Nephron progenitor cell (in vitro differentiated cells): ENCODE results near the gene CLDN7.
A peak's percentile ranks its signal among the peaks of the same experiment; 100 is the strongest.

Experiments
- DNase-seq: peaks from one replicate; pipeline ENCODE4 v3.0.0; 2021
- H3K27ac Mint-ChIP-seq: 2 replicates; pipeline ENCODE4 v1.8.0; 2021; ENCODE audit warnings: mild to moderate bottlenecking, moderate library complexity, mixed read lengths
- H3K27me3 Mint-ChIP-seq: 2 replicates; pipeline ENCODE4 v1.8.0; 2021; ENCODE audit warnings: mild to moderate bottlenecking, low read depth, mixed read lengths; ENCODE audit not compliant: poor library complexity
- H3K36me3 Mint-ChIP-seq: 2 replicates; pipeline ENCODE4 v1.8.0; 2021; ENCODE audit warnings: low read depth, mixed read lengths
- H3K4me1 Mint-ChIP-seq: 2 replicates; pipeline ENCODE4 v1.8.0; 2021; ENCODE audit warnings: mixed read lengths
- H3K4me3 Mint-ChIP-seq: 2 replicates; pipeline ENCODE4 v1.8.0; 2021; ENCODE audit warnings: mild to moderate bottlenecking, moderate library complexity, mixed read lengths
- H3K9me3 Mint-ChIP-seq: 2 replicates; pipeline ENCODE4 v1.8.0; 2021; ENCODE audit warnings: mild to moderate bottlenecking, moderate library complexity, mixed read lengths
- TF ChIP-seq, protein P1 (sequence below): fragments of 200-600 bp; sonication (generic); IDR thresholded peaks from 2 replicates; pipeline ENCODE4 v1.5.0; 2021; ENCODE audit warnings: antibody characterized with exemption

CLDN7 gene

GRCh38 chr17:7237266-7237760, 25.0 kb downstream of the CLDN7 start:
- TF ChIP-seq, protein P1, sequence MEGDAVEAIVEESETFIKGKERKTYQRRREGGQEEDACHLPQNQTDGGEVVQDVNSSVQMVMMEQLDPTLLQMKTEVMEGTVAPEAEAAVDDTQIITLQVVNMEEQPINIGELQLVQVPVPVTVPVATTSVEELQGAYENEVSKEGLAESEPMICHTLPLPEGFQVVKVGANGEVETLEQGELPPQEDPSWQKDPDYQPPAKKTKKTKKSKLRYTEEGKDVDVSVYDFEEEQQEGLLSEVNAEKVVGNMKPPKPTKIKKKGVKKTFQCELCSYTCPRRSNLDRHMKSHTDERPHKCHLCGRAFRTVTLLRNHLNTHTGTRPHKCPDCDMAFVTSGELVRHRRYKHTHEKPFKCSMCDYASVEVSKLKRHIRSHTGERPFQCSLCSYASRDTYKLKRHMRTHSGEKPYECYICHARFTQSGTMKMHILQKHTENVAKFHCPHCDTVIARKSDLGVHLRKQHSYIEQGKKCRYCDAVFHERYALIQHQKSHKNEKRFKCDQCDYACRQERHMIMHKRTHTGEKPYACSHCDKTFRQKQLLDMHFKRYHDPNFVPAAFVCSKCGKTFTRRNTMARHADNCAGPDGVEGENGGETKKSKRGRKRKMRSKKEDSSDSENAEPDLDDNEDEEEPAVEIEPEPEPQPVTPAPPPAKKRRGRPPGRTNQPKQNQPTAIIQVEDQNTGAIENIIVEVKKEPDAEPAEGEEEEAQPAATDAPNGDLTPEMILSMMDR: no peak
- no peak for DNase-seq
- peaks cover 73% of the 10 kb centered on the region for H3K4me1 Mint-ChIP-seq
- H3K9me3 Mint-ChIP-seq: no peaks in the 10 kb centered on the region
- peaks cover 46% of the 10 kb centered on the region for H3K36me3 Mint-ChIP-seq
- H3K4me3 Mint-ChIP-seq: peak overlapping the region; percentile 98
- no peaks in the 10 kb centered on the region for H3K27me3 Mint-ChIP-seq
- H3K27ac Mint-ChIP-seq: peak overlapping the region; percentile 82

GRCh38 chr17:7236808-7237207, 25.5 kb downstream of the CLDN7 start:
- H3K27ac Mint-ChIP-seq: peak overlapping the region; percentile 82
- TF ChIP-seq, protein P1: no peak
- H3K9me3 Mint-ChIP-seq: no peaks in the 10 kb centered on the region
- H3K4me1 Mint-ChIP-seq: peaks cover 75% of the 10 kb centered on the region
- H3K27me3 Mint-ChIP-seq: no peaks in the 10 kb centered on the region
- peaks cover 52% of the 10 kb centered on the region for H3K36me3 Mint-ChIP-seq
- no peak for DNase-seq
- peak overlapping the region; percentile 98 for H3K4me3 Mint-ChIP-seq

GRCh38 chr17:7235693-7236665, 26.3 kb downstream of the CLDN7 start:
- no peak for DNase-seq
- TF ChIP-seq, protein P1: no peak
- H3K4me1 Mint-ChIP-seq: peaks cover 69% of the 10 kb centered on the region
- H3K4me3 Mint-ChIP-seq: peak overlapping the region; percentile 99
- H3K27me3 Mint-ChIP-seq: no peaks in the 10 kb centered on the region
- peak overlapping the region; percentile 82 for H3K27ac Mint-ChIP-seq
- no peaks in the 10 kb centered on the region for H3K9me3 Mint-ChIP-seq
- H3K36me3 Mint-ChIP-seq: peaks cover 49% of the 10 kb centered on the region

- no peaks in the 10 kb centered on the region for H3K27me3 Mint-ChIP-seq
These were observed 28.0 kb downstream of the CLDN7 start, which contains the start of gene DVL2 for GRCh38 chr17:7234083-7234951. DVL2 (minus strand) TSS chr17:7234517; CDS start chr17:7234262, 255 bp downstream.

DNA sequence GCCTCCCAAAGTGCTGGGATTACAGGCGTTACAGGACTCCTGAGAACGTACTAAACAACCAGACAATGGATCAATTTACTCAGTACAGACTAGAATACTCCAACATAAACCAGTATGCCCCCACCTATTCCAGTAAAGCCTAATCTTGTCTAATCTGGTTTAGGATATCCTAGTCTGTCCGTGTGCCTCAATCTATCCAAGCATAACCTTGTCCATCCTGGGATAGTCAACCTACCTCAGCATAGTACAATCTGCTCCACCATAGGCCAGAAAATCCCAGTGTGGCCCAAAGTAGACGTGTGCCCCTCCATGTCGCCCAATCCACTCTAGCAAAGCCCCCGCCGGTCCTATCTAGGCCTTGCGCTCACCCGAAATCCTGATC, 28.6 kb downstream of the CLDN7 start:
- Mint-ChIP-seq H3K4me3 (peak overlapping the region; percentile 99), H3K27me3 (no peaks in the 10 kb centered on the region), H3K36me3 (peaks cover 52% of the 10 kb centered on the region), H3K9me3 (no peaks in the 10 kb centered on the region), H3K4me1 (peaks cover 60% of the 10 kb centered on the region), H3K27ac (peak overlapping the region; percentile 99)
- TF ChIP-seq, protein P1: no peak
- no peak for DNase-seq

More at GRCh38 chr17:7234083-7234951, 28.0 kb downstream of the CLDN7 start, which contains the start of gene DVL2:
- peak within 1 kb of the TSS; percentile 99 for H3K27ac Mint-ChIP-seq
- TF ChIP-seq, protein P1: no peak
- peaks cover 60% of the 10 kb centered on the region for H3K4me1 Mint-ChIP-seq
- peaks cover 45% of the 10 kb centered on the region for H3K36me3 Mint-ChIP-seq
- H3K4me3 Mint-ChIP-seq: peak within 1 kb of the TSS; percentile 99
- peak; percentile 94 for DNase-seq
- no peaks in the 10 kb centered on the region for H3K9me3 Mint-ChIP-seq
